K562 (cell line): ENCODE measurements around the gene CREB3L4. TPM values are rescaled to one million over a fixed set of nuclear protein-coding genes. Genes with fewer than 3 reads are reported as not detected.

Experiments
- ATAC-seq: fragments of 200-7000 bp; cut with Tn5 transposase; 3 replicates; pipeline ENCODE4 v1.9.1; 2020; ENCODE audit warnings: moderate library complexity
- BruUV-seq: library from RNA; stranded (reverse); fragments of 400-500 nt; replicated peaks from 2 replicates; lab custom pipeline; 2021; lab: Mats Ljungman, UMichigan
- CTCF ChIA-PET: fragments of 300-600 bp; formaldehyde crosslinking; extraction: SDS; loops from one replicate; lab custom pipeline; 2021; ENCODE audit warnings: low intra/inter-chr PET ratio; lab: Yijun Ruan, JAX
- POLR2A ChIA-PET: fragments of 300-600, 350-650 bp; sonication (Branson Sonifier 250); formaldehyde crosslinking; extraction: SDS; loops from one replicate; lab custom pipeline; 2021; ENCODE audit warnings: antibody characterized with exemption, inconsistent platforms; lab: Yijun Ruan, JAX
- DNase-seq, 4 experiments: peaks; one replicate each; pipeline versions ENCODE4 v3.0.0 to v3.0.0-alpha.2; 2011 to 2018; ENCODE audit warnings: low spot score in 3 of 4, mixed read lengths in 3 of 4; ENCODE audit errors: extremely low read depth in 1 of 4
- FAIRE-seq: peaks from 2 replicates; lab custom pipeline; 2011; peaks lifted over from hg19 to GRCh38; lab: Jason Lieb, UNC
- H2AFZ ChIP-seq: 2 replicates; pipeline ENCODE4 v1.6.0; 2011; ENCODE audit warnings: low read depth, low read length, control low read depth, inconsistent platforms
- H3K27ac ChIP-seq: fragments of 200-600 bp; 3 replicates; pipeline ENCODE4 v1.8.0; 2011; ENCODE audit warnings: low read depth, mild to moderate bottlenecking, control low read depth, inconsistent platforms, low read length, moderate library complexity, mixed read lengths; ENCODE audit errors: extremely low read depth
- H3K27me3 ChIP-seq, 2 experiments: fragments of 300-600 bp in 1 of 2; 2 replicates in 1 of 2; 3 replicates in 1 of 2; pipeline versions ENCODE4 v1.6.0 to v1.8.0; 2011; ENCODE audit warnings: inconsistent platforms in 2 of 2, low read length in 2 of 2, mild to moderate bottlenecking in 1 of 2, mixed read lengths in 1 of 2, moderate library complexity in 1 of 2; ENCODE audit not compliant: control insufficient read depth in 2 of 2, insufficient read depth in 2 of 2
- H3K36me3 ChIP-seq: fragments of 300-600 bp; 3 replicates; pipeline ENCODE4 v1.8.0; 2011; ENCODE audit warnings: mild to moderate bottlenecking, low read length, inconsistent platforms; ENCODE audit not compliant: control insufficient read depth, insufficient read depth
- H3K4me1 ChIP-seq, 2 experiments: fragments of 200-600 bp in 1 of 2; replicated peaks in 1 of 2; 2 replicates in 1 of 2; 3 replicates in 1 of 2; pipeline versions ENCODE4 v1.5.1 to v1.8.0; 2011; ENCODE audit warnings: inconsistent platforms in 2 of 2, low read length in 2 of 2, mild to moderate bottlenecking in 1 of 2, mixed read lengths in 1 of 2, moderate library complexity in 1 of 2; ENCODE audit not compliant: control insufficient read depth in 2 of 2, insufficient read depth in 2 of 2
- H3K4me2 ChIP-seq: 2 replicates; pipeline ENCODE4 v1.6.1; 2011; ENCODE audit warnings: low read length, control low read depth, inconsistent platforms, mixed read lengths; ENCODE audit not compliant: insufficient read depth
- H3K4me3 ChIP-seq: fragments of 200-600 bp; sonication (generic), shearing (Covaris generic); 2 replicates; pipeline ENCODE4 v1.5.1; 2016; ENCODE audit warnings: control low read depth, inconsistent platforms
- H3K79me2 ChIP-seq: fragments of 200-600 bp; 3 replicates; pipeline ENCODE4 v1.8.0; 2011; ENCODE audit warnings: low read length, inconsistent platforms; ENCODE audit not compliant: control insufficient read depth, insufficient read depth
- H3K9ac ChIP-seq, 2 experiments: 2 replicates each; pipeline versions ENCODE4 v1.6.0 to v1.6.1; 2011; ENCODE audit warnings: low read depth in 2 of 2, low read length in 2 of 2, control low read depth in 1 of 2, inconsistent platforms in 1 of 2, mild to moderate bottlenecking in 1 of 2, mixed read lengths in 1 of 2; ENCODE audit not compliant: insufficient read depth in 1 of 2
- H3K9me1 ChIP-seq: one replicate; pipeline ENCODE4 v1.6.0; 2011; ENCODE audit warnings: inconsistent platforms, mild to moderate bottlenecking, low read length, moderate library complexity; ENCODE audit not compliant: control insufficient read depth, insufficient read depth
- H3K9me3 ChIP-seq: replicated peaks from 2 replicates; pipeline ENCODE4 v1.5.1; 2011; ENCODE audit warnings: low read depth, low read length, inconsistent platforms; ENCODE audit not compliant: control insufficient read depth, insufficient read depth
- H4K20me1 ChIP-seq: replicated peaks from 2 replicates; pipeline ENCODE4 v1.6.1; 2011; ENCODE audit warnings: low read length, inconsistent platforms, mixed read lengths; ENCODE audit not compliant: control insufficient read depth, insufficient read depth
- CBX8 ChIP-seq: fragments of 200-600 bp; sonication (generic); IDR thresholded peaks from 2 replicates; pipeline ENCODE4 v1.6.1; 2012; ENCODE audit warnings: borderline replicate concordance, mixed run types, low read depth, mild to moderate bottlenecking, moderate library complexity, mixed read lengths, low read length, control low read depth, inconsistent platforms; ENCODE audit not compliant: poor library complexity, severe bottlenecking; ENCODE audit errors: extremely low read depth
- CREB1 ChIP-seq, 2 experiments: sonication (generic) in 1 of 2; formaldehyde crosslinking in 1 of 2; IDR thresholded peaks; 2 replicates each; pipeline versions ENCODE4 v1.6.1 to v1.8.0; 2012 to 2022; ENCODE audit warnings: inconsistent platforms in 1 of 2, mild to moderate bottlenecking in 1 of 2, missing genetic modification reagents in 1 of 2, moderate library complexity in 1 of 2
- ELF2 ChIP-seq: fragments of 250-450 bp; sonication (Bioruptor Pico); IDR thresholded peaks from 2 replicates; pipeline ENCODE4 v1.5.0; 2021; ENCODE audit warnings: mild to moderate bottlenecking
- KDM5B ChIP-seq: fragments of 200-600 bp; sonication (generic); IDR thresholded peaks from 2 replicates; pipeline ENCODE4 v1.6.1; 2012; ENCODE audit warnings: low read depth, mild to moderate bottlenecking, moderate library complexity, low read length, control low read depth, inconsistent platforms; ENCODE audit not compliant: insufficient replicate concordance
- NCOR1 ChIP-seq: fragments of 450-650 bp; IDR thresholded peaks from 2 replicates; pipeline ENCODE4 v1.6.1; 2016; ENCODE audit warnings: mild to moderate bottlenecking, moderate library complexity
- POLR2AphosphoS2 ChIP-seq: IDR thresholded peaks from 2 replicates; pipeline ENCODE4 v1.6.1; 2012; ENCODE audit warnings: low read length, improper control_type of control experiment
- PTRF ChIP-seq: fragments of 450-650 bp; IDR thresholded peaks from 2 replicates; pipeline ENCODE4 v1.6.1; 2016; ENCODE audit warnings: mild to moderate bottlenecking, missing genetic modification characterization, missing compliant biosample characterization
- RBM15 ChIP-seq: fragments of 200-400 bp; formaldehyde crosslinking; IDR thresholded peaks from 2 replicates; pipeline ENCODE4 v1.6.1; 2018; ENCODE audit warnings: mild to moderate bottlenecking, low read length, moderate library complexity; ENCODE audit not compliant: insufficient read depth
- THAP7 ChIP-seq: fragments of 250-450 bp; sonication (Bioruptor Pico); IDR thresholded peaks from 2 replicates; pipeline ENCODE4 v1.5.0; 2021
- ZNF133 ChIP-seq: fragments of 250-450 bp; sonication (Bioruptor Pico); IDR thresholded peaks from 2 replicates; pipeline ENCODE4 v1.4.0; 2020; ENCODE audit warnings: mild to moderate bottlenecking
- WGBS: fragments of 100-300 bp; shearing (Covaris generic); methylation state at CpG from one replicate; pipeline ENCODE4 v1.1.6; 2016; ENCODE audit warnings: low coverage, mixed read lengths; ENCODE audit not compliant: insufficient coverage; ENCODE audit errors: missing lambda C conversion rate; 5-methylcytosine and 5-hydroxymethylcytosine counted together
- in situ Hi-C: fragments of 300-500 bp; cut with MboI; formaldehyde crosslinking; loops from 4 replicates; pipeline ENCODE4 v1.15.0; 2018; ENCODE audit warnings: inconsistent platforms, mixed read lengths
- intact Hi-C: fragments of 100-400 bp; cut with micrococcal nuclease; formaldehyde crosslinking; loops from 2 replicates; pipeline ENCODE4 v1.14.2; 2022
- polyA plus RNA-seq, 8 experiments: library from polyadenylated mRNA; depleted of rRNA in 4 of 8; stranded (reverse) in 5 of 8; unstranded in 3 of 8; fragments of >200 nt; fragmentation: Nextera tagmentation in 2 of 8; fragmentation: Illumina TruSeq in 1 of 8; extraction: Ambion mirVana in 2 of 8; extraction: Trizol in 1 of 8; gene quantifications; 2 replicates each; pipeline versions ENCODE4 v1.2.1 to v1.2.3, GENCODE V29; 2011 to 2014; ENCODE audit warnings: inconsistent platforms in 1 of 8, missing spikeins in 1 of 8
- total RNA-seq, 7 experiments: library from RNA; depleted of rRNA in 6 of 7; stranded (reverse); fragments of >200 nt in 6 of 7; fragmentation: Illumina TruSeq in 2 of 7; extraction: Trizol in 2 of 7; gene quantifications; 2 replicates each; pipeline versions ENCODE4 v1.2.1 to v1.2.3, GENCODE V29; 2011 to 2021; ENCODE audit warnings: low replicate concordance in 1 of 7

CREB3L4 gene
- total and polyA plus RNA-seq, 9 of the 15 experiments (the other 6 are each of a cell fraction or from before 2014, with no cell fraction given) = 9.9 to 18.6 (median 13.9) TPM

DNA sequence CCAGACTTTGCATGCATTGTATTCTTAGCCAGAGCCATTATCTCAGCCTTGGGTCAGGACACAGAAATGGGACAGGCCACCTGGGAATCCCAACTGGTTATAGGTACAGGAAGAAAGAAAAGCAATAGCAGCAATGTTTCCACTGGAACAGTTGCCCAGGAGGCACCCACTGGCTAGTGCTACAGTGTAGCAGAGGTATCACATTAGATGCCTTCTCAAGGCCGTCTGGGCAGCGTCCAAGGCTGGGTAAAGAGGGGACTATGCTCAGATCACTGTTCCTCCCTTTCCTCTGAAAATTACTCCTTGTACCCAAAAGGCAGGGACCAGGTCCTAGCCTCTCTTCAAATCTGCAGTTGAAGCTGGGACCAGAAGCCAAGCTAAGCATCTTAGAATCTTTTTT lies 2.6 kb downstream of the CREB3L4 start (continued):
- TF ChIP-seq CBX8 (no peak), PTRF (no peak), ZNF133 (CRISPR knock-in tag) (no peak), RBM15 (no peak)
- TF ChIP-seq, all 486 proteins: peak for 0

- FAIRE-seq (no peak), DNase-seq (no peak), ATAC-seq (no peak)
- Histone ChIP-seq H3K27ac (no peak overlapping the region), H3K9me3 (no peaks in the 10 kb centered on the region), H4K20me1 (no peaks in the 10 kb centered on the region), H3K79me2 (peaks cover 32% of the 10 kb centered on the region), H3K4me3 (no peak overlapping the region), H3K4me1 (peaks cover 9 to 14% of the 10 kb centered on the region in 2 experiments), H3K36me3 (peaks cover 36% of the 10 kb centered on the region)
- in situ Hi-C loops = no loop called here
- 97% methylated on average over 3 of the region's 3 CpGs for WGBS
- intact Hi-C loops = no loop called here
- no TSS peak for BruUV-seq
- CTCF ChIA-PET = no interaction called here
- no peak for TF ChIP-seq CREB1 (IDR thresholded peaks at IDR 0.05)
- no peak for TF ChIP-seq CREB1 (CRISPR knock-in tag; IDR thresholded peaks at IDR 0.05)
- TF ChIP-seq NCOR1 = no peak
- TF ChIP-seq ELF2 (CRISPR knock-in tag) = no peak
- TF ChIP-seq KDM5B = peak; percentile 36
- 0 out of 2 replicates have a peak, but pooled peaks have one; percentile 25 for TF ChIP-seq THAP7 (CRISPR knock-in tag)
- peak; percentile 63 for TF ChIP-seq POLR2AphosphoS2
- TF ChIP-seq, all 486 proteins: peak for 3
- Histone ChIP-seq H3K27me3 (no peaks in the 10 kb centered on the region), H3K9me1 (no peaks in the 10 kb centered on the region), H2AFZ (no peak overlapping the region), H3K4me2 (no peak overlapping the region), H3K9ac (no peak overlapping the region; a peak in 1 of 4 replicates)
- POLR2A ChIA-PET = interaction anchor here (0.8 to 7.1 kb wide), 5 partner anchors 8 to 18 kb away, joined by 3 to 37 read pairs (median 6); partner anchors contain the start of genes CRTC2, RAB13, RPS27 and SLC39A1
Measured at GRCh38 chr1:153973071-153973470, 5.4 kb downstream of the CREB3L4 start.
